Hippocampal formation (tissue), 2 donors: ENCODE measurements around the gene CYP4B1.
"Not testable (repeated sequence)": the region's sequence is repeated elsewhere in the genome, so short reads cannot be mapped to it uniquely, and the experiment has no call there.

Source experiments
- DNase-seq, 2 donors: peaks; one replicate each; lab custom pipeline; 2025; lab: John Stamatoyannopoulos, UW

The CYP4B1 gene

DNA sequence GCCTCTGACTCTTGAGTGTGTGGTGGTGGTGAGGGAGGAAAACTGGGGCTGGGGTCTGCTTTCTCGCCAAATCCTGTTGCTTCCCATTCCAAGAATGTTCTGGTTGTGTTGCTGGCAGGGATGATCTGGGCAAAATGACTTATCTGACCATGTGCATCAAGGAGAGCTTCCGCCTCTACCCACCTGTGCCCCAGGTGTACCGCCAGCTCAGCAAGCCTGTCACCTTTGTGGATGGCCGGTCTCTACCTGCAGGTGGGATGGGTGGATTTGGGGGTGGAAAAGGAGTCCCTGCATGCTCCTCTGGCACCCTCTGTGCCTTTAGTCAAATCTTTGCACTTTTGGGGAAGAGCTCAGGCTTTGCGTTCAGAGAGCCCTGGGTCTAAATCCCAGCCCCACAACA is 18.1 kb downstream of the CYP4B1 start:
- no peak for DNase-seq

DNA sequence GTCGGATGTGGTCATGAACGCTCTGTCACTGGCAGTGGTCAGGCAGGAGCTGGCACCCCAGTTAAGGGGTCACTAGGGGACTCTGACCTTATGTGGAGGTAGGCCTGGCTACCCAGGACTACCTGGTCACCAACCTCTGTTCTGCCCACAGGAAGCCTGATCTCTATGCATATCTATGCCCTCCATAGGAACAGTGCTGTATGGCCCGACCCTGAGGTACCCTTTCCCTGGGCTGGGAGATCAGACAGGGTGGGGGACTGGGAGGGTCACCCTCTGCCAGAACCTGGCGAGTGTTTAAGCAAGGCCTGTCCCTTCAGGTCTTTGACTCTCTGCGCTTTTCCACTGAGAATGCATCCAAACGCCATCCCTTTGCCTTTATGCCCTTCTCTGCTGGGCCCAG is 19.0 kb downstream of the CYP4B1 start:
- no peak for DNase-seq

DNA sequence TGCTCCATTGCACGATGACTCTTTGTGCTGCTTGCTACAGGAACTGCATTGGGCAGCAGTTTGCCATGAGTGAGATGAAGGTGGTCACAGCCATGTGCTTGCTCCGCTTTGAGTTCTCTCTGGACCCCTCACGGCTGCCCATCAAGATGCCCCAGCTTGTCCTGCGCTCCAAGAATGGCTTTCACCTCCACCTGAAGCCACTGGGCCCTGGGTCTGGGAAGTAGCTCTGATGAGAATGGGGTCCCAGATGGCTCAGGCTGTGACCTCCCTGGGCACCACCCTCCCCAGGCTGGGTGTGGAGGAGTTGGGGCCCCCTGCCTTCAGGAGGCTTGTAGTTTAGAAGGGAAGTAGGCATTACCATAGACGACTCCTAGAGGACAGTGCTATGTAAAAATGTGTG is 19.7 kb downstream of the CYP4B1 start:
- no peak for DNase-seq

DNA sequence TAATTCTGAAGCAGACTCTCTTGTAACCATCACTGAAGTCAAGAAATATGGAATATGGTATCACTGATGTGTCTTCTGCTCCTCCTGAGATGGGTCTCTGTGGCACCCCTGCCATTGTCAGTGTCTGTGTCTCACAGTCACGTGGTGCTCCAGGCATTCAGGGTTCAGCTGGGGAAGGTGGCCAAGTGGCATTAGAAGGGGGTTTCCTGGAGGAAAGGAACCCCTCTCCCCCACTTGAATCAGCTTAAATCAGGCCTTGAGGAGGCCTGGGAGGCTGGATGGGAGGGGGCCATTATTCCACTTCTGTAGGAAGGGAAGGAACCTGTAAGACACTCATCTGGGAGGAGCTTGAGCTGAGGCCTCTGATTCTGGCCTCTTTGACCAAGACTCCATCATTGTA is 20.5 kb downstream of the CYP4B1 start:
- DNase-seq, result no peak

DNA sequence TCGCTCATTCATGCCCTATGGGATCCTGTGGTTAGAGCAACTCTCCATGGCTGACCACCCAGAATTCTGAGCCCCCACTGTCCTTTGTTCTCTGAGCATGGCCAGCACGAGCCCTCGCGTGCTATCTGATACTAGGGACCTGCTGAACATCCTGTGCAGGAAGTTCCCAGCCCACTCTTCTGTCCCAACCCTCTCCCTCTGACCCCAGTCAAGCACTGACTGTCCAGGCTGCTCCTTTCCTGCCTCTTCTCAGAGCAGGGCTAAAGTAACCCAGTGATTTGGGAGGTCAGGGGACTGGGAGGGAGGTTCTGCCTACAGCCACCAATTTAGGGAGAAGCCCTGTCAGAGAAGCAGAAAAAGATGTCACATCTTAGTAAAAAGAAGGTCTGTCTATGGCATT is 21.2 kb downstream of the CYP4B1 start:
- no peak for DNase-seq

DNA sequence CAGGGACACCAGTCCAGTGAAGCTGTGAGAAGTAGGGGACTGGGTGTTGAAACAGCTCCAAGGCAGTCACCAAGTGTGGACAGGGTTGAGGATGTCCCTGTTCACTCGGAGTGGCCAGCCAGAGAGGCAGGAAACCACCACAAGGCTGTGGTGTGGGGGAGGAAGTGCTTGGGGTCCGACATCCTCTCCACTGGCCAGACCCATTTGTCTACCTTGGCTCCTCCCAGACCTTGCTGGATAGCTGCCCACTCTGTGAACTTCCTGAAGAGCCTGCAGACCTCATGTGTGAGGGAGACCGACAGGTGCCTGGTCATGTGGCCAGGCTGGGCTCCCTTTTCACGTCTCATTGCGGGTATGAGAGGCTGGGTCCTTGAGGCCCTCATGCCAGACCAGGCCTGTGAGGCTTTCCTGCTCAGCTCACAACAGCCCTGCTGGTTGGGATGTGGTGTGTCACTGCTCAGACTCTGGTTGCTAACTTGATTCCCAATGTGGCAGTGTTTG is 21.8 kb downstream of the CYP4B1 start:
- no peak for DNase-seq

DNA sequence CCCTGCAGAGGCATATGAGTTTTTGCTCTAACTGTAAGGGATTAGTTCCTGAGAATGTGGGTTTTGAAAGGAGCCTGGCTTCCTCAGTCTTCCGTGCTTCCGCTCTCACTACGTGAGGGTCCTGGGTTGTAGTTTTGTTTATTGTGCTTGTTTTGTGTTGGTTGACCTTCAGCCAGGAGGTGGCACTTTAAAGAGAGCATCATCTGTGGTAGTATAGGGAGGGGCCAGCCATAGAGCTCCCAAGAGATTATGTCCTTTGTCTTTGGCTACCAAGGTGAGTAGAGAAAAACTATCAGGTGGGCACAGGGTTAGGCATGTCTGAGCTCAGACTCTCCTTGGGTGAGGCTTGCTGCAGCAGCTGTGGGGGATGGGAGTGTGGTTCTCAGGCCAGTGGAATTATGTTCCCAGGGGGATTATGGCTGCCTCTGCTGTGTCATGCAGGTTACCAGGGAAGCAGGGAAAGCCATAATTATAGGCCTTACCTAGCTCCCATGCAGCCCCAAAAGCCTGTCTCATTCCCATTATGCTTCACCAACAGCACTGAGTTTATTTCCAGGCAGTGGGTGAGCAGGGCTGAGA is 23.5 kb downstream of the CYP4B1 start:
- DNase-seq, result no peak

DNA sequence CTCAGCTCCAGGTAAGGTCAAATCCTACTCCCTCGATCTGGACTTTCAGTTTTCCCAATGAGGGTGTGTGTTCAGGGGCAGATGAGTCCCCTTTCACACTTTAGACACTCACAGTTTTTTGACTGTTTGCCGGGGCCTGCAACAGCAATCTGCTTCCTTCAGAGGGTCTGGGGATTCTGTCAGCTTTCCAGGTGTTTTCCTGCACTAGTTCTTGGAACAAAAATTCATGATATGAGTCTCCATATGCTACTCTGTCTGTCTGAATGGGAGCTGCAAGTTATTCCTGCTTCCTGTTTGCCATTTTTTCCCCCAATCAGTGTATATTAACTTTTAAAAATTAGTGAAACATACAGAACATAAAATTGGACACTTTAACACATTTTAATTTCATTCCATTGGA is 24.3 kb downstream of the CYP4B1 start:
- DNase-seq, result no peak

DNA sequence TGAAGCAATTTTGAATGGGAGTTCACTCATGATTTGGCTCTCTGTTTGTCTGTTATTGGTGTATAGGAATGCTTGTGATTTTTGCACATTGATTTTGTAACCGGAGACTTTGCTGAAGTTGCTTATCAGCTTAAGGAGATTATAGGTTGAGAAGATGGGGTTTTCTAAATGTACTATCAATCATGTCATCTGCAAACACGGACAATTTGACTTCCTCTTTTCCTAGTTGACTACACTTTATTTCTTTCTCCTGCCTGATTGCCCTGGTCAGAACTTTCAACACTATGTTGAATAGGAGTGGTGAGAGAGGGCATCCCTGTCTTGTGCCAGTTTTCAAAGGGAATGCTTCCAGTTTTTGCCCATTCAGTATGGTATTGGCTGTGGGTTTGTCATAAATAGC is 28.0 kb downstream of the CYP4B1 start:
- not testable (repeated sequence) for DNase-seq

DNA sequence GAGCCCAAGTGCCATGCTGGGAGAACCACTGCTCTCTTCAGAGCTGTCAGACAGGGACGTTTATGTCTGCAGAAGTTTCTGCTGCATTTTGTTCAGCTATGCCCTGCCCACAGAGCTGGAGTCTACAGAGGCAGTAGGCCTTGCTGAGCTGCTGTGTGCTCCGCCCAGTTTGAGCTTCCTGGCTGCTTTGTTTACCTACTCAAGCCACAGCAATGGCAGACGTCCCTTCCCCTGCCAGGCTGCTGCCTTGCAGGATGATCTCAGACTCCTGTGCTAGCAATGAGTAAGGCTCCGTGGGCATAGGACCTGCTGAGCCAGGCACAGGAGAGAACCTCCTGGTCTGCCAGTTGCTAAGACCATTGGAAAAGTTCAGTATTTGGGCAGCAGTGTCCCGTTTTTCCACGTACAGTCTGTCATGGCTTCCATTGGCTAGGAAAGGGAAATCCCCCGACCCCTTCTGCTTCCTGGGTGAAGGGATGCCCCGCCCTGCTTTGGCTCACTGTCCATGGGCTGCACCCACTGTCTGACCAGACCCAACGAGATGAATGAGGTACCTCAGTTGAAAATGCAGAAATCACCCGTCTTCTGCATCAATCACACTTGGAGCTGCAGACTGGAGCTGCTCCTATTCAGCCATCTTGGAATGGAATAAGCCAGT is 31.9 kb downstream of the CYP4B1 start:
- DNase-seq, result no peak

DNA sequence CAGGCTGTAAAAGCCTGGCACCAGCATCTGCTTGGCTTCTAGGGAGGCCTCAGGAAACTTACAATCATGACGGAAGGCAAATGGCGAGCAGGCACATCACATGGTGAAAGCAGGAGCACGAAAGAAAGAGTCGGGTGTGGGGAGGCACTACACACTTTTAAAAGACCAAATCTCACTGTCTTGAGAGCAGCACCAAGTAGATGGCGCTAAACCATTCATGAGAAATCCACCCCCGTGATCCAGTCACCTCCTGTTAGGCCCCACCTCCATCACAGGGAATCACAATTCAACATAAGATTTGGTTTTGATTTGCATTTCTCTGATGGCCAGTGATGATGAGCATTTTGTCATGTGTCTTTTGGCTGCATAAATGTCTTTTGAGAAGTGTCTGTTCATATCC is 36.6 kb downstream of the CYP4B1 start:
- DNase-seq, result not testable (repeated sequence)

DNA sequence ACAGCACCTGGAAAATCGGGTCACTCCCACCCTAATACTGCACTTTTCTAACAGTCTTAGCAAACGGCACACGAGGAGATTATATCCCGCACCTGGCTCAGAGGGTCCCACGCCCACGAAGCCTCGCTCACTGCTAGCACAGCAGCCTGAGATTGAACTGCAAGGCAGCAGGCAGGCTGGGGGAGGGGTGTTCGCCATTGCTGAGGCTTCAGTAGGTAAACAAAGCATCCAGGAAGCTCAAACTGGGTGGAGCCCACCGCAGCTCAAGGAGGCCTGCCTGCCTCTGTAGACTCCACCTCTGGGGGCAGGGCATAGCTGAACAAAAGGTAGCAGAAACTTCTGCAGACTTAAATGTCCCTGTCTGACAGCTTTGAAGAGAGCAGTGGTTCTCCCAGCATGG is 47.5 kb downstream of the CYP4B1 start:
- DNase-seq, result not testable (repeated sequence)

DNA sequence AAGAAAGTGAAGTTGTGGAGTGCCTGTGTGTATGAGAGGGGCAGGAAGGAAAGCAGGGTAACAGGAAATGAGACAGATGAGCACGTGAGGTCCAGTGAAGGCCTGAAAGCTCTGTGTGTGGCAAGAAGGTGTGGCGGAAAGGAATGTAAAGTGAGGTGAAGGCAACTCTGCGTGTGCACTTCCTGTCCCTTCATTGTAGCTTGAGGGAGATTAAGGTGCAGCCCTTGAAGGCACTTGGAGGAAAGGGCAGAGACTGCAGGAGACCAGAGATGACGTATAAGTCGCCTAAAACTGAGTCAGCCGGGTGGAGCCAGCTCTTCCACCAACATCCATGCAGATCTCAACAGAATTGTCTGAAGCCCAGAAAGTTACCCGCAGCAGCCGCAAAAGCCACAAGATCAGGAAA is 58.8 kb downstream of the CYP4B1 start:
- DNase-seq, result not testable (repeated sequence)

DNA sequence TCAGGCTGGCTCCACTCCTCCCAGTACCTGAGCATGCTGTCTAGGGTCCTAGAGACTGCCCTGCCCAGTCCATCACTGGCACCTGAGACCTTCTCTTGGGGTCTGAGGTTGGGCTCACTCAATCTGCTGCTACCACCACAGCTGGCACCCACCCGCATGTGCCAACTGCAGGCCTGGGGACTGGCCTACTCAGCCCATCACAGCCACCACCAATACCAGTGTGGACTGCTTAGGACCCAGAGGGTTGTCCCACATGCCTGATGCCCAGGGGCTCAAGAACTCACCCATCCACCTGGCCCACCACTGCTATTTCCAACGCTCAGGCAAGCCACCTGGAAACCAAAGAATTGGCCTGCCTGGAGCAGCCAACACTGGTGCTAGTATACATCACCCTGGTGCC is 63.5 kb downstream of the CYP4B1 start:
- no peak for DNase-seq
